ENCODE results near the gene ASIC4. TPM values are rescaled to one million over a fixed set of nuclear protein-coding genes. Genes with fewer than 3 reads are reported as not detected.

The ASIC4 gene, protein sequence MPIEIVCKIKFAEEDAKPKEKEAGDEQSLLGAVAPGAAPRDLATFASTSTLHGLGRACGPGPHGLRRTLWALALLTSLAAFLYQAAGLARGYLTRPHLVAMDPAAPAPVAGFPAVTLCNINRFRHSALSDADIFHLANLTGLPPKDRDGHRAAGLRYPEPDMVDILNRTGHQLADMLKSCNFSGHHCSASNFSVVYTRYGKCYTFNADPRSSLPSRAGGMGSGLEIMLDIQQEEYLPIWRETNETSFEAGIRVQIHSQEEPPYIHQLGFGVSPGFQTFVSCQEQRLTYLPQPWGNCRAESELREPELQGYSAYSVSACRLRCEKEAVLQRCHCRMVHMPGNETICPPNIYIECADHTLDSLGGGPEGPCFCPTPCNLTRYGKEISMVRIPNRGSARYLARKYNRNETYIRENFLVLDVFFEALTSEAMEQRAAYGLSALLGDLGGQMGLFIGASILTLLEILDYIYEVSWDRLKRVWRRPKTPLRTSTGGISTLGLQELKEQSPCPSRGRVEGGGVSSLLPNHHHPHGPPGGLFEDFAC
- total RNA-seq (2022; extraction: Qiagen RNA extraction; ENCODE audit: low read depth): 0.06 to 0.09 TPM (median 0.08 TPM) in 3 of 5 replicates, not detected in the others

DNA sequence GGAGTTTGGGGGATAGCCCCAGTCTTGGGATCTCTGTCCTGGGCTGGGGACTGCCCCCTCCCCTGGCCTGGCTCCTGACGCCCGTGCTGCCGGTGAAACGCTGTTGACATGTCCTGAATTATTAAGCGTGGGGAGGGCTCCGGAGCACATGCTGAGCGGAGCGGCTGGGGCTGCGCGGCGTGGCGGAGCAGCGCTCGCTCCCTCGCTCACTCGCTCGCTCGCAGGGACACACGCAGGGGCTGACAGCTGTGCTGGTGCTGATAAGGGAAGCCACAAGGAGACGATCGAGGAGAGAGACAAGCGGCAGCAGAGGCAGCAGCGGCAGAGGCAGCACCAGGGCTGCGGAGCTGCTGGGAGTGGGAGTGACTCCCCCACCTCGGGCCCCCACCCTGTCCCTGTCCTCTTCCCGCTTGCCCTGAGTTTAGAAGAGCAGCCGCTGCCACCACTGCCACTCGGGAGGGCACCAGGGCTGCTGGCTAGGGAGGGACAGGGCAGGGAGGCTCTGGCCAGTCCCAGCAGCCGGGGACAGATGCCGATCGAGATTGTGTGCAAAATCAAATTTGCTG lies at the start of gene ASIC4:
TSS of gene ASIC4 (plus strand) at position 287 of the 566 bp plus-strand sequence. CDS start at position 530, 243 bp downstream.

DNA sequence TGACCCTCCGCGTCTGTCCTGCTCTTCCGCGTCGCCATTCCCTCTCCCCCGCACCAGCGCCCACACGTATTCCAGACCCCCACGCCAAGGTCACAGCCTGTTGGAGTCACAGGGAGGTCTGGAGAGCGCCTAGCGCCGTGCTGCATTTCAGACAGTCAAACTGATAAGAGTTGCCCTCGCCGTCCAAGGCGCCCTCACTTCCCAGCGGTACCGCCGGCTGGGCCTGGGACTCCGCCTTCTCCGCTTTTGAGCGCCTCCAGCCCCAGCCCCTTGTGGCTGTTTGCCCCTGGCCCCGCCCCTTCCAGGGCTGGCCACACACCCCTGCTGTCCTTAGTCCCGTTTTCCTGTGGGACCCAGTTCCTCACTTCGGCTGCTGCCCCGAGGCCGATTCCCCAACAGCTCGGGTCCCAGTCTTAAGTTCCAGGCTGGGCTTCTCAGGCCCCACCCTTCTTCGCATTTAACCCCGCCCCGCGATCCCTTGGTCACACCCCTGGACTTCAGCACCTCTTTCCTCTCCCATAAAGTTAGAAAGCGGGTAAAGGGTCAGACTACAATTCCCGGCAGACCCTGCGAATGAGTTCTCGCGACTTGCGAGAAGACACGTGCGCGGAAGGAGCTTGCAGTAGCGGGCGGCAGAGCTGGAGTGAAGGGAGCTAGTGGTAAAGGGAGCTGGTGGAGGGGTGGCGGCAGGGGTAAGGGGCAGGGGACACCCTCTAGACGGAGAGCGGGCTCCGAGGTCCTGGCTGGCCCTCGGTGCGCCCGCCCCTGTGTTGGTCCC lies 15.8 kb upstream of the ASIC4 start, which contains the start of gene GMPPA:
TSS of gene GMPPA (plus strand) at position 612 of the 778 bp plus-strand sequence. CDS start 1,085 bp downstream, outside the sequence.

DNA sequence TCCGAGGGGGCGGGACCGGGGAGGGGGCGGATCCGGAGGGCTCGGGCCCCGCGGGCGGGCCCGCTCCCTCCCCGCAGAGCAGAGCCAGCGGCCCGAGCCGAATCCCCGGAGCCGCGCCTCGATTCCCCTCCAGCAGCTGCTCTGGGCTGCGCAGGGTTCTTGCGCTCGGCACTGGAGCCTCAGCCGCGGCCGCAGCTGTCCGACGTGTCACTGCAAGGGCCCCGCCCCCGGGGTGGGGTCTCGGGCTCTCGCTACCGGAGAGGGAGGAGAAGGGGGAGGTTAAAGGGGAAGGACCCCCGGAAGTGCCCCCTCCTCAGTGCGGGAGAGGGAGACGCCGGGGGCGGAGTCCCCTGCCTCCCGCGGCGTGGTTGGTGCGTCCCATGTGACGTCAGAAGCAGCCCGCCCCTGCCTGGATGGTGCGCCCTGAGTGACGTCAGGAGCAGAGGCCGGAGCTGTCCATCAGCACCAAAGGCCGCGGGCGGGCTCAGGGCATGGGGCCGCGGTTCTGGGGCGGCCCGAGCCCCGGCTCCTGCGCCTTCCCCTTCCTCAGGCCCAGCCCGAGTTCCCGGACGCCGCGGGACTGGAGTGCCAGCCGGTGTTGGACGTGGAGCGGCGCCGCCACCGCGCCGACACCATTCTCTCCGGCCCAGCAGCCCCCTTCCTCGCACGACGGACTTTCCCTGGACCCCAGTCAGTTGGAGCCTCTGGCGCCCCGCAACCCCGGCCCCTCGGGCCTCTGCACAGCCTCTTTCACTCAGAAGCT lies 29.5 kb downstream of the ASIC4 start, which contains the start of the genes CHPF and TMEM198:
TSS of gene CHPF (minus strand) at position 214 of the 763 bp plus-strand sequence. CDS start 271 bp downstream, outside the sequence.
TSS of gene TMEM198 (plus strand) at position 433 of the 763 bp plus-strand sequence. CDS start 700 bp downstream, outside the sequence.

DNA sequence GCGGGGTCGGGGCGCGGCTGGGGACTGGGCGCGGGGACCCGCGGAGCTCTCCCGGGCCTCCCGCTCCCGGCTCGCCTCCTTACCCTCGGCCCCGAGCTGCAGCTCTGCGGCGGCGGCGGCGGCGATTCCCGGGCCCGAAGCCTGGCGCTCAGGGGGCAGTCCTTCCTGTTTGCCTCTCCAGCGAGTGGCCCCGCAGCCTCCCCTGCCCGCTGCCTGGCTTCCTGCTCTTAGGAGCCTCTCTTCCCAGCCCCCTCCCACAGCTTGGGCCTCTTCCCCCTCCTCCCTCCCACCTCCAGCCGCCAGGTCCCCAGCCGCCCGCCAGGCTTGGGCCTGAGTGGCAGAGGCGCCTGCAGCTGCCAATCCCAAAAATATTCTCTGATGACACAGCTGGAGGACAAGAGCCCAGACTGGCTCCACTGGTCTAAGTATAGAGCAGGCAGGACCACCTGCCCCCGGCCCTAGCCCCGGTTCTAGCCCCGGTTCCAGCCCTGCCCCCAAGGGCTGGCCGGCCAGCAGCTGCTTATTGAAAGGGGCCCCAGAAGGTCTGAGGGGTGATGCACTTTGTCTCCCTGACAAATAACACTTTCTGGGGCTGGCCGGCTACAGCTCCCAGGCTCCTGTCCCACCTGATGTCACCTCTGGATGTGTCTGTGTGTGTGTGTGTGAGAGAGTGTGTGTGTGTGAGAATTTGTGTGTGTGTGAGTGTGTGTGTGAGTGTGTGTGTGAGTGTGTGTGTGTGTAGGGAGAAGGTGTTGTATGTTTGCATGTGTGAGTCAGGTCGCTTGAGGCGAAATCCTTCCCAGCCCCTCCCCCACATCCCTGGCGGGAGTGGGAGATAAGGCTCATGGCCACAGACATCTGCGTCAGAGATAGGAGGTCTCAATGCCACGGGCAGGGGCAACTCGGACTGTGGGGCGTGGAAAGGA lies 57.3 kb downstream of the ASIC4 start, which contains the start of gene OBSL1:
TSS of gene OBSL1 (minus strand) at position 229 of the 926 bp plus-strand sequence. CDS start 307 bp downstream, outside the sequence.

DNA sequence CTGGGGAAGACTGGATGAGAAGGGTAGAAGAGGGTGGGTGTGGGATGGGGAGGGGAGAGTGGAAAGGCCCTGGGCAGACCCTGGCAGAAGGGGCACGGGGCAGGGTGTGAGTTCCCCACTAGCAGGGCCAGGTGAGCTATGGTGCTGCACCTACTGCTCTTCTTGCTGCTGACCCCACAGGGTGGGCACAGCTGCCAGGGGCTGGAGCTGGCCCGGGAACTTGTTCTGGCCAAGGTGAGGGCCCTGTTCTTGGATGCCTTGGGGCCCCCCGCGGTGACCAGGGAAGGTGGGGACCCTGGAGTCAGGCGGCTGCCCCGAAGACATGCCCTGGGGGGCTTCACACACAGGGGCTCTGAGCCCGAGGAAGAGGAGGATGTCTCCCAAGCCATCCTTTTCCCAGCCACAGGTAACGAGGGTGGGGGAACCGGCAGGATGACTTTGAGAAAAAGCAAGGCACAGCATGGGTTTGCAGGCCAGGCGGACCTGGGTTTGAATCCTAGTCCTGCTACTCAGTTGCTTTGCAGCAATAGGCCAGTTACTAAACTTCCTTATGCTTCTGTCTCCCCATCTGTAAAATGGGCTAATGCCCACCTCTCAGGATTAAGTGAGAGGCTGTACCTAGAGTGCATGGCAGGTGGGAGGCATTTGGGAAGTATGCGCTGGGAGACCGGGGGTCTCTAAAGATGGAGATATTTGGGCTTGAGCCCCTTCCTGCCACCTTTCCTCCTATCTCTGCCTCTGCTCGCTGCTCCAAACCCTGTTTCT lies 58.1 kb downstream of the ASIC4 start, which contains the start of gene INHA:
TSS of gene INHA (plus strand) at position 74 of the 765 bp plus-strand sequence. CDS start at position 139, 65 bp downstream.

Other genes starting within 250 kb of the ASIC4 start
- gene DNAJB2, start 235.1 kb upstream of the ASIC4 start, total RNA-seq (2022; extraction: Qiagen RNA extraction; ENCODE audit: low read depth): 40.9 to 60.5 TPM (median 51.9 TPM) in 5 replicates
- 0.86 to 2.1 TPM (median 0.92 TPM) in 5 replicates for gene PTPRN, start 205.1 kb upstream of the ASIC4 start, total RNA-seq (2022; extraction: Qiagen RNA extraction; ENCODE audit: low read depth)
- gene RESP18, start 181.7 kb upstream of the ASIC4 start, total RNA-seq (2022; extraction: Qiagen RNA extraction; ENCODE audit: low read depth): not detected in 5 replicates
- 52.1 to 66.4 TPM (median 56.1 TPM) in 5 replicates for gene DNPEP, start 126.6 kb upstream of the ASIC4 start, total RNA-seq (2022; extraction: Qiagen RNA extraction; ENCODE audit: low read depth)
- 0.05 to 0.17 TPM in 2 of 5 replicates, not detected in the others for gene DES, start 96.1 kb upstream of the ASIC4 start, total RNA-seq (2022; extraction: Qiagen RNA extraction; ENCODE audit: low read depth)
- gene SPEG, start 79.6 kb upstream of the ASIC4 start, total RNA-seq (2022; extraction: Qiagen RNA extraction; ENCODE audit: low read depth): 5.0 to 7.9 TPM (median 6.9 TPM) in 5 replicates
- gene GMPPA, start 15.6 kb upstream of the ASIC4 start, total RNA-seq (2022; extraction: Qiagen RNA extraction; ENCODE audit: low read depth): 35.2 to 40.5 TPM (median 38.8 TPM) in 5 replicates
- 20.4 to 33.3 TPM (median 31.1 TPM) in 5 replicates for gene CHPF, start 29.3 kb downstream of the ASIC4 start, total RNA-seq (2022; extraction: Qiagen RNA extraction; ENCODE audit: low read depth)
- 0.33 to 1.5 TPM (median 1.2 TPM) in 5 replicates for gene TMEM198, start 29.5 kb downstream of the ASIC4 start, total RNA-seq (2022; extraction: Qiagen RNA extraction; ENCODE audit: low read depth)
- 19.6 to 26.1 TPM (median 22.5 TPM) in 5 replicates for gene OBSL1, start 57.1 kb downstream of the ASIC4 start, total RNA-seq (2022; extraction: Qiagen RNA extraction; ENCODE audit: low read depth)
- gene INHA, start 57.8 kb downstream of the ASIC4 start, total RNA-seq (2022; extraction: Qiagen RNA extraction; ENCODE audit: low read depth): 0.20 to 0.63 TPM (median 0.43 TPM) in 5 replicates
- gene STK11IP, start 83.4 kb downstream of the ASIC4 start, total RNA-seq (2022; extraction: Qiagen RNA extraction; ENCODE audit: low read depth): 16.2 to 19.2 TPM (median 17.7 TPM) in 5 replicates
- gene SLC4A3, start 113.1 kb downstream of the ASIC4 start, total RNA-seq (2022; extraction: Qiagen RNA extraction; ENCODE audit: low read depth): 2.4 to 4.0 TPM (median 2.9 TPM) in 5 replicates